ENCODE measurements around the gene RPL14. TPM values are rescaled to one million over a fixed set of nuclear protein-coding genes. Genes with fewer than 3 reads are reported as not detected.

RPL14 gene
- total and polyA plus RNA-seq, 2 of the 13 experiments (the other 11 are each of a cell fraction or from before 2014, with no cell fraction given): 502 to 1,291 TPM

DNA sequence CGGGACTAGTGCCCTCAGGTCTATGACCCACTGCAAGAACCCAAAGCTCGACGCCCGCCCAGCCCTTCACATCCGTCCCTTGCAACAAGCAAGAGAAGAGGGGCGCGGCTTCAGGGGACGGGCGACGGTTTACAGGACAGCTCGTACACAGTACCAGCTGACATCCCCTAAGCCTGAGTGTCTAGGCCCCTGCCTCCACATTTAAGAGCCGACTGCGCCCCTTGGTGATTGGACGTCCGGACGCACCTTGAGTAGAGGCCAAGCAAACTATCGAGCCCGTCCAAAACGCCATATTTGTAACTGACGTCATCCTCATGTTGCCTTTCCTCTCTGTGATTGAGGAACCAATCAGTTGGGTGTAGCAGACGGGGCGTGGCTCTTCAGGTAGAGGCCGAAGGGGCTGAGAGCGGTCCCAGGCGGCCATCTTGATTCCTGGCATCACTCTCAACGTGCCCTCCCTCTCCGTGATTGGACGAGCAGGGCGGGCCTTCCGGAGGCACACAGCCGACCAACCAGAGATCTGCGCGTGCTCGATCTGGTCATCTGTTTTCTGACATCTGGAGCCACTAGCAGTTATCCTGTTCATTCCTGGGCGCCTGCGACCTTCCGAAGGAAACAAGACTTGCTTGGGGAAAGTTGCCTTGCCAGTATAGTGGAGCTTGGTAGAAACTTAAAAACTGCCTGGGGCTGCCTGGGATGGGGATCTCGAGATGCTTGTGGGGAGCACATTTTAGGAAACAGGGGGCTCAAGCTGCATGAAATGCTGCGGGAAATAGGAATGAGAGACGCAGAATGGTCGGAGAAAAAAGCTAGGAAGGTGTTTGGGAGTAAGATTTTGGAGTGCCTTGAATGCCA, 4.0 kb upstream of the RPL14 start (continued):
- TF ChIP-seq, protein P1, sequence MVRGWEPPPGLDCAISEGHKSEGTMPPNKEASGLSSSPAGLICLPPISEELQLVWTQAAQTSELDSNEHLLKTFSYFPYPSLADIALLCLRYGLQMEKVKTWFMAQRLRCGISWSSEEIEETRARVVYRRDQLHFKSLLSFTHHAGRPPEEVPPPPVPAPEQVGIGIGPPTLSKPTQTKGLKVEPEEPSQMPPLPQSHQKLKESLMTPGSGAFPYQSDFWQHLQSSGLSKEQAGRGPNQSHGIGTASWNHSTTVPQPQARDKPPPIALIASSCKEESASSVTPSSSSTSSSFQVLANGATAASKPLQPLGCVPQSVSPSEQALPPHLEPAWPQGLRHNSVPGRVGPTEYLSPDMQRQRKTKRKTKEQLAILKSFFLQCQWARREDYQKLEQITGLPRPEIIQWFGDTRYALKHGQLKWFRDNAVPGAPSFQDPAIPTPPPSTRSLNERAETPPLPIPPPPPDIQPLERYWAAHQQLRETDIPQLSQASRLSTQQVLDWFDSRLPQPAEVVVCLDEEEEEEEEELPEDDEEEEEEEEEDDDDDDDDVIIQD (CRISPR knock-in tag; IDR thresholded peaks at IDR 0.05; ENCODE audit: low read depth): peak; percentile 93
- TF ChIP-seq ZBED4 (CRISPR knock-in tag; IDR thresholded peaks at IDR 0.05; ENCODE audit: borderline replicate concordance) (no peak), ZNF781 (CRISPR knock-in tag; IDR thresholded peaks at IDR 0.05; ENCODE audit: borderline replicate concordance, not compliant biosample characterization) (peak; percentile 50), SMAD3 (CRISPR knock-in tag; IDR thresholded peaks at IDR 0.05) (peak; percentile 62; the same call in 1 of the 2 replicates), KDM1A (CRISPR knock-in tag; IDR thresholded peaks at IDR 0.05) (no peak), ZNF326 (CRISPR knock-in tag; IDR thresholded peaks at IDR 0.05; ENCODE audit: borderline replicate concordance) (no peak), ZNF777 (CRISPR knock-in tag; IDR thresholded peaks at IDR 0.05) (peak; percentile 90; the same call in 1 of the 2 replicates), KIAA2018 (CRISPR knock-in tag; IDR thresholded peaks at IDR 0.05; ENCODE audit: borderline replicate concordance) (0 out of 2 replicates have a peak, but pooled peaks have one; percentile 39), PAX8 (CRISPR knock-in tag; IDR thresholded peaks at IDR 0.05; ENCODE audit: borderline replicate concordance) (no peak), ZNF577 (CRISPR knock-in tag; IDR thresholded peaks at IDR 0.05; ENCODE audit: borderline replicate concordance, low read depth) (0 out of 2 replicates have a peak, but pooled peaks have one; percentile 46), ZNF780A (CRISPR knock-in tag; IDR thresholded peaks at IDR 0.05) (no peak), PHF5A (CRISPR knock-in tag; IDR thresholded peaks at IDR 0.05; ENCODE audit: low read depth, unreplicated experiment) (no peak), ZNF7 (CRISPR knock-in tag; IDR thresholded peaks at IDR 0.05) (no peak), SKI (IDR thresholded peaks at IDR 0.05; ENCODE audit: partially characterized antibody) (no peak), KDM4B (CRISPR knock-in tag; IDR thresholded peaks at IDR 0.05) (peak; percentile 45; the same call in 1 of the 2 replicates)
